Gastroesophageal sphincter (tissue), 4 donors: ENCODE data around the gene PTGDS. TPM values are rescaled to one million over a fixed set of nuclear protein-coding genes. Genes with fewer than 3 reads are reported as not detected.
A peak's percentile ranks its signal among the peaks of the same experiment; 100 is the strongest.

Experiments
- ATAC-seq: fragments of 150-250 bp; one replicate; pipeline ENCODE4 v1.9.1; 2016; ENCODE audit warnings: mild to moderate bottlenecking, moderate library complexity
- H3K27ac ChIP-seq, 4 donors: fragments of 200-600 bp; sonication (generic) in 3 of 4; 1 replicate in 3 of 4; 2 replicates in 1 of 4; pipeline ENCODE4 v1.5.1; 2016 to 2019
- H3K27me3 ChIP-seq: fragments of 200-600 bp; sonication (generic); one replicate; pipeline ENCODE4 v1.5.1; 2019
- H3K36me3 ChIP-seq, 2 donors: fragments of 200-600 bp; sonication (generic); one replicate each; pipeline ENCODE4 v1.5.1; 2019; ENCODE audit warnings: control low read depth in 1 of 2
- H3K4me1 ChIP-seq, 3 donors: fragments of 200-600 bp; sonication (generic); 1 replicate in 2 of 3; 2 replicates in 1 of 3; pipeline ENCODE4 v1.5.1; 2016 to 2019; ENCODE audit warnings: control low read depth in 2 of 3
- H3K4me3 ChIP-seq, 2 donors: fragments of 200-600 bp; sonication (generic); one replicate each; pipeline ENCODE4 v1.5.1; 2019; ENCODE audit warnings: mild to moderate bottlenecking in 1 of 2, moderate library complexity in 1 of 2
- H3K9me3 ChIP-seq, 3 donors: fragments of 200-600 bp; sonication (generic); one replicate each; pipeline ENCODE4 v1.5.1; 2017 to 2019; ENCODE audit warnings: control low read depth in 2 of 3
- EP300 ChIP-seq: sonication (generic); formaldehyde crosslinking; IDR thresholded peaks from one replicate; pipeline ENCODE4 v1.6.1; 2017; ENCODE audit warnings: antibody characterized with exemption, mild to moderate bottlenecking
- POLR2A ChIP-seq, 2 donors: fragments of 450-650 bp; IDR thresholded peaks; one replicate each; pipeline ENCODE4 v1.6.1; 2017; ENCODE audit warnings: antibody characterized with exemption in 2 of 2, mild to moderate bottlenecking in 2 of 2, moderate library complexity in 1 of 2
- POLR2AphosphoS5 ChIP-seq: sonication (generic); formaldehyde crosslinking; IDR thresholded peaks from one replicate; pipeline ENCODE4 v1.6.1; 2017; ENCODE audit warnings: antibody characterized with exemption
- WGBS, 2 donors: methylation state at CpG; one replicate each; pipeline ENCODE4 v1.1.5; 2018; ENCODE audit warnings: low coverage in 1 of 2; 5-methylcytosine and 5-hydroxymethylcytosine counted together
- total RNA-seq, 4 donors: library from RNA; depleted of rRNA; stranded (reverse); fragments of >200 nt; gene quantifications; one replicate each; pipeline ENCODE4 v1.1.0, GENCODE V29; 2016
- TF ChIP-seq, protein P1 (sequence below), 4 experiments: fragments of 200-600 bp in 2 of 4; fragments of 450-650 bp in 2 of 4; sonication (generic) in 1 of 4; IDR thresholded peaks; one replicate each; pipeline ENCODE4 v1.5.1; 2017 to 2019; ENCODE audit warnings: antibody characterized with exemption in 4 of 4, mild to moderate bottlenecking in 2 of 4, moderate library complexity in 2 of 4

The PTGDS gene
- total RNA-seq, 4 donors from 2014 or later = 7.4 to 132 (median 29.7) TPM

DNA sequence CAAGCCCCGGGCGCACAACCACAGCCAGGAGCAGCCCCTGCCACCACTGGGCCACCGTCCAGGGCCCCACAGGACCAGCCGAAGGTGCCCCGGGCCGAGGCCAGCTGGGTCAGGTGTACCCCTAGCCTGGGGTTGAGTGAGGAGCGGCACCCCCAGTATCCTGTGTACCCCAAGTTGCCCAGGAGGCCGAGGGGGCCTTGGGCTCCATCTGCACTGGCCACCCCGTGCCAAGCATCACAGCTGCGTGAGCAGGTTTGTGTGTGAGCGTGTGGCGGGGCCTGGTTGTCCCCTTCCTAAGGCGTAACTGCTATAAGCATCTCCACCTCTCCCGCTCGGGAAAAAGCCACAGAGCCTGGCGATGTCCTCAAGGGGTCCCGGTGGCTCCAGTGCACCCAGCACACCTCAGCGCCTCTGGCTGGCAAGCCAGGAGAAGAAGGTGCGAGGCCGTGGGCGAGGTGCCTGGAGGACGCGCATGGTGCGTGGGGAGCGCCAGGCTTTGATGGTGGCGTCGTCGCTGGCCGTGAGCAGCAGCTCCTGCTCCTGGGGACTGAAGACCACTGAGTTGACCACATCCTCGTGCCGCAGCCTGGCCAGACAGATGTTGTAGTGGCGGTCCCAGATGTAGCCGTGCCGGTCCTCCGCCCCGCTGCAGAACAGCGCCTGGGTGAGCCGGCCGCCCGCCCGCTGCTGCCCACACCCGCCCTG, 36.6 kb upstream of the PTGDS start:
- Histone ChIP-seq H3K9me3 (no peaks in the 10 kb centered on the region), H3K27ac (no peak overlapping the region), H3K36me3 (peaks cover 0 to 45% of the 10 kb centered on the region in 2 donors), H3K4me3 (no peak overlapping the region), H3K27me3 (no peaks in the 10 kb centered on the region), H3K4me1 (peaks cover 0 to 29% (median 16%) of the 10 kb centered on the region in 3 donors)
- ATAC-seq = no peak
- no CpG with 5 or more reads among the region's 42 CpGs for WGBS, 2 donors
- TF ChIP-seq POLR2AphosphoS5 = no peak
- no peak for TF ChIP-seq EP300
- TF ChIP-seq POLR2A (IDR thresholded peaks at IDR 0.05) = no peak
- TF ChIP-seq, protein P1, sequence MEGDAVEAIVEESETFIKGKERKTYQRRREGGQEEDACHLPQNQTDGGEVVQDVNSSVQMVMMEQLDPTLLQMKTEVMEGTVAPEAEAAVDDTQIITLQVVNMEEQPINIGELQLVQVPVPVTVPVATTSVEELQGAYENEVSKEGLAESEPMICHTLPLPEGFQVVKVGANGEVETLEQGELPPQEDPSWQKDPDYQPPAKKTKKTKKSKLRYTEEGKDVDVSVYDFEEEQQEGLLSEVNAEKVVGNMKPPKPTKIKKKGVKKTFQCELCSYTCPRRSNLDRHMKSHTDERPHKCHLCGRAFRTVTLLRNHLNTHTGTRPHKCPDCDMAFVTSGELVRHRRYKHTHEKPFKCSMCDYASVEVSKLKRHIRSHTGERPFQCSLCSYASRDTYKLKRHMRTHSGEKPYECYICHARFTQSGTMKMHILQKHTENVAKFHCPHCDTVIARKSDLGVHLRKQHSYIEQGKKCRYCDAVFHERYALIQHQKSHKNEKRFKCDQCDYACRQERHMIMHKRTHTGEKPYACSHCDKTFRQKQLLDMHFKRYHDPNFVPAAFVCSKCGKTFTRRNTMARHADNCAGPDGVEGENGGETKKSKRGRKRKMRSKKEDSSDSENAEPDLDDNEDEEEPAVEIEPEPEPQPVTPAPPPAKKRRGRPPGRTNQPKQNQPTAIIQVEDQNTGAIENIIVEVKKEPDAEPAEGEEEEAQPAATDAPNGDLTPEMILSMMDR (IDR thresholded peaks at IDR 0.05) = no peak

DNA sequence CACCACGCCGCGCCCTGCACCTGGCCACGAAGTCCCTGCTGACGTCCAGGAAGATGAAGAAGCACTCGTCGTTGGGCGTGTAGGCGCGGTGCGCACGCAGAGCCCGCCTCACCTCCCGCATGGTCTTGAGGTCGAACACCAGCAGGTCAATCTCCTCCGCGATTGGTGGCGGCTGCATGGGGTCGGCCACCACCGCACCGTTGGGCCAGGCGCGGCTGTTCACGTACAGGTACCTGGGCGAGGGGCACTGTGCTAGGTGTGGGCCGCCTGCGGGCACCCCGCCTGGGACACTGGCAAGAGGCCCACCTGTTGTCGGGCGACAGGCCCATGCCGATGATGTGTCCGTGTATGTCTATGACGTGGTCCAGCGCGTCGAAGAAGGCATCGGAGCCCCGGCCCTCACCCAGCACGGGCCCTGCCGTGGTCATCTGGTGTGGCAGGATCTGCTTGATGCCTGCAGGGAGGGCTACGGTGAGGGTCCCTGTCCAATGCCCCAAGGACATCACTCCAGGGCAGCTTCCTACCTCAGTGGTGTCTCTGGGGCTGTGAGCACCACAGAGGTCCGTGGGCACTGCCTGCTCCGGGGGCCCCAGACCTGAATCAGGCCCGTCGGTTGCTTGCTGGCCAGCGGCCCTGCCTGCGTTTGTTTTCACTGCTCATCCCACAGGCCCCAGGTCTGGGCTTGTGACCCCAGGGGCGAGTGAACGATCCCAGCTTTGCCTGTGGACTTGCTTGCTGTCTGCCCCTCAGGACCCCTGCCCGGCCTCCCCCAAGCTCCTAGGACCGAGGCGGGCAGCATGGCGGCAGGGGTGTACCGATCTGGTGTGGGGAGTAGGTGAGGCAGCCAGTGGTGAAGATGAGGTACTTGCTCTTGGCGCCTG, 35.8 kb upstream of the PTGDS start:
- TF ChIP-seq POLR2AphosphoS5 = no peak
- TF ChIP-seq, protein P1 (IDR thresholded peaks at IDR 0.05) = no peak
- no peak for TF ChIP-seq EP300
- no peak for TF ChIP-seq POLR2A (IDR thresholded peaks at IDR 0.05)
- Histone ChIP-seq H3K9me3 (no peaks in the 10 kb centered on the region), H3K27ac (no peak overlapping the region), H3K4me3 (no peak overlapping the region), H3K36me3 (peaks cover 0 to 45% of the 10 kb centered on the region in 2 donors), H3K27me3 (no peaks in the 10 kb centered on the region), H3K4me1 (peaks cover 0 to 29% (median 16%) of the 10 kb centered on the region in 3 donors)
- no CpG with 5 or more reads among the region's 55 CpGs for WGBS, 2 donors
- no peak for ATAC-seq

DNA sequence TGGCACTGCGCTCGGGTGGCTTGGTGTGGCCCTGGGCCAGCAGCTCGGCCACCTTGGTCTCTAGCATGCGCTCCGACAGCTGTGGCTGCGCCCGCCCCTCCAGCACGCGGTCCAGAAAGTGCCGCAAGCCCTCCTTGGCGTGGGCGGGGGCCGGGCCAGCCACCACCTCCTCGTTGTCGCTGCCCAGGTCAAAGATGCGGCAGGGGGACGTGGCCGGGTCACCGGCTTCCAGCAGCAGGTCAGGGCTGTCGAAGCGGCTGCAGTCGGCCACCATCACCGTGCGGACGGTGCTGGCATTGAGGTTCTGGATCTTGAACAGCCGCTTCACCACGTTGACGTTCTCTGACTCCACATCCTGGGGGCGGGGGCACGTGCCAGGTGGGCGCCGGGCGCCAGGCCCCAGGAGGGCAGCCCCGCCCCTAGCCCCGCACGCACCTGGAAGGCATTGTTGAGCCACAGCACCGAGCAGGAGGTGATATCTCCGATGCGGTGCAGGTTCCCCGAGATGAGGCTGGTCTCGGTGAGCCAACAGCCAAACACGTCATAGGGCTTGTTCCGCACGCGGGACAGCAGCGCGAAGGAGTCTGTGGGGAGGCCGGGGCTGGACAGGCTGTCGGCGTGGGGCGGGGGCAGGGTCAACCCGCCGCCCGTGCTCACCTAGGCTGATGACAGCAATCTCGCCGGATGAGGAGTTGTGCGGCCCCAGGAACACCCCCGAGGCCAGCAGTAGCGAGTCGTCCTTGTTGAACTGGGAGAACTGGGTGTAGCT, 35.0 kb upstream of the PTGDS start:
- no peak for ATAC-seq

GRCh38 chr9:136942881-136943230, 34.4 kb upstream of the PTGDS start:
- Histone ChIP-seq H3K27ac (peak overlapping the region in 1 of 4 donors; percentile 94), H3K9me3 (no peaks in the 10 kb centered on the region), H3K4me1 (peaks cover 0 to 33% (median 16%) of the 10 kb centered on the region in 3 donors), H3K4me3 (peak overlapping the region in 1 of 2 donors; percentile 96), H3K27me3 (no peaks in the 10 kb centered on the region), H3K36me3 (peaks cover 0 to 45% of the 10 kb centered on the region in 2 donors)
- TF ChIP-seq EP300 = no peak
- TF ChIP-seq, protein P1 (IDR thresholded peaks at IDR 0.05) = no peak
- WGBS, 2 donors = no CpG with 5 or more reads among the region's 16 CpGs
- no peak for ATAC-seq

More for the DNA sequence above, 35.0 kb upstream of the PTGDS start:
- no peaks in the 10 kb centered on the region for H3K9me3 ChIP-seq
- H3K27ac ChIP-seq = no peak overlapping the region
- no peak for TF ChIP-seq POLR2A (IDR thresholded peaks at IDR 0.05)
- no peak for TF ChIP-seq EP300
- TF ChIP-seq POLR2AphosphoS5 = no peak
- TF ChIP-seq, protein P1 (IDR thresholded peaks at IDR 0.05) = no peak
- H3K36me3 ChIP-seq = peaks cover 0 to 45% of the 10 kb centered on the region in 2 donors
- H3K4me1 ChIP-seq = peaks cover 0 to 29% (median 16%) of the 10 kb centered on the region in 3 donors
- WGBS, 2 donors = 75% methylated on average over 6 of the region's 60 CpGs; no CpG with 5 or more reads in 1 of the 2 donors
- no peaks in the 10 kb centered on the region for H3K27me3 ChIP-seq
- peak overlapping the region in 1 of 2 donors; percentile 96 for H3K4me3 ChIP-seq
